ENCODE measurements around the gene KRT85. TPM values are rescaled to one million over a fixed set of nuclear protein-coding genes. Genes with fewer than 3 reads are reported as not detected.

Gene KRT85
- total RNA-seq, 4 donors from 2014 or later: not detected

GRCh38 chr12:52398176-52398575 lies 30.9 kb upstream of the KRT85 start:
- H3K27ac ChIP-seq (replicated peaks in 1 of 4): no peak overlapping the region
- TF ChIP-seq CTCF (IDR thresholded peaks at IDR 0.05): no peak
- no peak for TF ChIP-seq POLR2AphosphoS5 (IDR thresholded peaks at IDR 0.05)
- TF ChIP-seq EP300 (IDR thresholded peaks at IDR 0.05): no peak
- no peaks in the 10 kb centered on the region for H3K4me1 ChIP-seq
- intact Hi-C loops (cut with DNase I): no loop called here
- peaks cover 0 to 15% (median 0%) of the 10 kb centered on the region in 4 donors for H3K27me3 ChIP-seq
- no peaks in the 10 kb centered on the region for H3K9me3 ChIP-seq
- WGBS: 88% methylated on average over 1 of the region's 1 CpG
- H3K4me3 ChIP-seq: no peak overlapping the region
- DNase-seq (ENCODE audit: extremely low spot score): no peak
- no peaks in the 10 kb centered on the region for H3K36me3 ChIP-seq

DNA sequence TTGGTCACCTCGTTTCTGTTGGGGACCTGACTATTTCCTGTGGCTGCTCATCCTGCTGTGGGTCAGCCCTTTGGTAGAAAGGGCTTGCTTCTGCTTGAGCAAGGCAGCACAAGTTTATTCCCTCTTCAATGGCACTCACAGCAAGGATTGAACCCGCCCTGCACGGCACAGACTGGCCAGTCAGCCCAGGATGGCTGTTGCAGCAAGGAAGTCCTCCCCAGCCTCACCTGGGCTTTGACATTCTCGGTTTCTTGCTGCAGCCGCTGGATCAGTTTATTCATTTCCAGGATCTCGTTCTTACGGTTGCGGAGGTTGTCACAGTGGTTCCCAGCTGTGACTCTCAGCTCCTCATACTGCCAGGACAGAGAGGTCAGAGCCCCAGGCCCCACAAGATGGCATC lies 29.4 kb upstream of the KRT85 start:
- DNase-seq (ENCODE audit: extremely low spot score): no peak
- TF ChIP-seq POLR2AphosphoS5 (IDR thresholded peaks at IDR 0.05) (no peak), CTCF (IDR thresholded peaks at IDR 0.05) (no peak), EP300 (IDR thresholded peaks at IDR 0.05) (no peak)
- peaks cover 0 to 15% (median 0%) of the 10 kb centered on the region in 4 donors for H3K27me3 ChIP-seq

DNA sequence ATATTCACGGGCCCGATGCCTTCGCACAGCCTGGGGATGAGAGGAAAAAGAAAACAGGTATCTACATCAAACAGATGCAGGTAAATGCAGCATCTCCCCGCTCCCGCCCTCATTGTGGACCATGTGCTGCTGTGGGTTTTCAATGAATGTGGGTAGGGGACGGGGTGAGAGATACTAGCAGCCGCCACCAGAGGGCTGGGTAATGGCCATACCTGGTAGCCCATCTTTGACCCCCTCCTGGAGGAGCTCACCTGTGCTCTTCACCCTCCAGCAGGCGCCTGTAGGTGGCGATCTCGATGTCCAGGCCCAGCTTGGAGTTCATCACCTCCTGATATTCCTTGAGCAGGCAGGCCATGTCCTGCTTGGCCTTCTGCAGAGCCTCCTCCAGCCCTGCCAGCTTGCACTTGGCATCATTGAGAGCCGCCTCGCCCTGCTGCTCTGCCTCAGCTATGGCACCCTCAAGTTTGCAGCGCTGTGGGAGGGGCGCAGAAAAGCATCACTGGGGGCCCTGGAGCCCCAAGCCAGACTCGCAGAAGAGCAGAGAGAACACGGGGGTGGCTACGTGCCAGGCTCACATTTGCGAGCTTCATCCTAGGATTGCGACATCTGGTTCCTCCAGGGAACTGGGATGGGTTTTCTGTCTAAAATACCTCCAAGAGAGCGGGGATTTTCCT lies 28.6 kb upstream of the KRT85 start:
- Histone ChIP-seq H3K4me1 (peaks cover 2 to 12% (median 8%) of the 10 kb centered on the region in 4 donors), H3K4me3 (no peak overlapping the region), H3K27ac (replicated peaks in 1 of 4) (no peak overlapping the region), H3K36me3 (no peaks in the 10 kb centered on the region), H3K27me3 (peaks cover 0 to 15% (median 0%) of the 10 kb centered on the region in 4 donors), H3K9me3 (no peaks in the 10 kb centered on the region)
- 62% methylated on average over 19 of the region's 20 CpGs for WGBS
- no peak for TF ChIP-seq POLR2A (IDR thresholded peaks at IDR 0.05; ENCODE audit: low read depth)
- TF ChIP-seq POLR2AphosphoS5 (IDR thresholded peaks at IDR 0.05): no peak
- TF ChIP-seq CTCF (IDR thresholded peaks at IDR 0.05): no peak
- TF ChIP-seq EP300 (IDR thresholded peaks at IDR 0.05): no peak
- intact Hi-C loops (cut with DNase I): no loop called here
- DNase-seq (ENCODE audit: extremely low spot score): no peak

More for the DNA sequence above, 29.4 kb upstream of the KRT85 start:
- Histone ChIP-seq H3K4me1 (peaks cover 0 to 4% (median 2%) of the 10 kb centered on the region in 4 donors), H3K4me3 (no peak overlapping the region), H3K36me3 (no peaks in the 10 kb centered on the region), H3K27ac (replicated peaks in 1 of 4) (no peak overlapping the region), H3K9me3 (no peaks in the 10 kb centered on the region)
- intact Hi-C loops (cut with DNase I): no loop called here
- WGBS: 93% methylated on average over 8 of the region's 8 CpGs

GRCh38 chr12:52394836-52395405 lies 27.6 kb upstream of the KRT85 start:
- no peak for DNase-seq (ENCODE audit: extremely low spot score)
- 95% methylated on average over 8 of the region's 13 CpGs for WGBS
- H3K9me3 ChIP-seq: no peaks in the 10 kb centered on the region
- peaks cover 0 to 13% (median 0%) of the 10 kb centered on the region in 4 donors for H3K27me3 ChIP-seq
- peaks cover 2 to 12% (median 9%) of the 10 kb centered on the region in 4 donors for H3K4me1 ChIP-seq
- no peak overlapping the region for H3K27ac ChIP-seq (replicated peaks in 1 of 4)
- intact Hi-C loops (cut with DNase I): no loop called here
- H3K4me3 ChIP-seq: no peak overlapping the region
- no peaks in the 10 kb centered on the region for H3K36me3 ChIP-seq
- no peak for TF ChIP-seq POLR2A (IDR thresholded peaks at IDR 0.05; ENCODE audit: low read depth)
- TF ChIP-seq EP300 (IDR thresholded peaks at IDR 0.05): no peak
- TF ChIP-seq CTCF (IDR thresholded peaks at IDR 0.05): no peak
- no peak for TF ChIP-seq POLR2AphosphoS5 (IDR thresholded peaks at IDR 0.05)

Data from esophagus muscularis mucosa (tissue), 4 donors.